Prostate gland (tissue), 2 donors: ENCODE data around the gene CRABP2. TPM values are rescaled to one million over a fixed set of nuclear protein-coding genes. Genes with fewer than 3 reads are reported as not detected.

Source experiments
- DNase-seq: peaks from one replicate; pipeline ENCODE4 v3.0.0-alpha.2; 2019; ENCODE audit warnings: low spot score
- H3K27ac ChIP-seq, 2 donors: fragments of 200-600 bp; sonication (generic); 2 replicates each; pipeline ENCODE4 v1.5.1; 2017 to 2019
- H3K27me3 ChIP-seq: fragments of 200-600 bp; sonication (generic); replicated peaks from 2 replicates; pipeline ENCODE4 v1.5.1; 2019; ENCODE audit not compliant: insufficient read depth
- H3K36me3 ChIP-seq, 2 donors: fragments of 200-600 bp; sonication (generic); 1 replicate in 1 of 2; 2 replicates in 1 of 2; pipeline versions ENCODE4 v1.5.1 to v1.8.1; 2017 to 2019
- H3K4me1 ChIP-seq: fragments of 200-600 bp; sonication (generic); replicated peaks from 2 replicates; pipeline ENCODE4 v1.5.1; 2019
- H3K4me3 ChIP-seq, 2 donors: fragments of 200-600 bp; sonication (generic); 2 replicates each; pipeline ENCODE4 v1.5.1; 2017 to 2019
- H3K9me3 ChIP-seq: fragments of 200-600 bp; sonication (generic); 2 replicates; pipeline ENCODE4 v1.5.1; 2017
- CTCF ChIP-seq, 4 experiments: fragments of 200-600 bp in 2 of 4; fragments of 450-650 bp in 2 of 4; sonication (generic) in 2 of 4; IDR thresholded peaks; 1 replicate in 3 of 4; 2 replicates in 1 of 4; pipeline ENCODE4 v1.5.1; 2016 to 2019; ENCODE audit warnings: antibody characterized with exemption in 4 of 4, mild to moderate bottlenecking in 2 of 4, moderate library complexity in 2 of 4
- POLR2A ChIP-seq: fragments of 450-650 bp; IDR thresholded peaks from one replicate; pipeline ENCODE4 v1.6.1; 2016; ENCODE audit warnings: antibody characterized with exemption, mild to moderate bottlenecking
- POLR2AphosphoS5 ChIP-seq: sonication (generic); formaldehyde crosslinking; IDR thresholded peaks from one replicate; pipeline ENCODE4 v1.6.1; 2017; ENCODE audit warnings: antibody characterized with exemption
- WGBS: methylation state at CpG from one replicate; pipeline ENCODE4 v1.1.5; 2018; 5-methylcytosine and 5-hydroxymethylcytosine counted together
- intact Hi-C: fragments of 100-400 bp; cut with DNase I; formaldehyde crosslinking; loops from one replicate; pipeline ENCODE4 v1.14.2; 2022
- total RNA-seq, 2 donors: library from RNA; depleted of rRNA; stranded (reverse); fragments of >200 nt; gene quantifications; one replicate each; pipeline ENCODE4 v1.1.0, GENCODE V29; 2016

Gene CRABP2
- total RNA-seq, 2 donors from 2014 or later = 27.3 to 30.8 TPM

- peaks cover 17% of the 10 kb centered on the region for H3K4me1 ChIP-seq
- H3K36me3 ChIP-seq = peaks cover 0 to 8% of the 10 kb centered on the region in 2 donors
- H3K9me3 ChIP-seq = no peaks in the 10 kb centered on the region
- intact Hi-C loops = no loop called here
- H3K27ac ChIP-seq = no peak overlapping the region
- WGBS = 83% methylated on average over 4 of the region's 4 CpGs
- DNase-seq = no peak
- TF ChIP-seq CTCF (IDR thresholded peaks at IDR 0.05) = no peak
- TF ChIP-seq POLR2AphosphoS5 = no peak
- no peak for TF ChIP-seq POLR2A
- H3K27me3 ChIP-seq = no peaks in the 10 kb centered on the region
- H3K4me3 ChIP-seq = no peak overlapping the region
Observed at GRCh38 chr1:156721535-156721934, 16.2 kb upstream of the CRABP2 start.

GRCh38 chr1:156721131-156721530, 15.7 kb upstream of the CRABP2 start:
- no peak for DNase-seq
- no peak for TF ChIP-seq POLR2A
- no peak for TF ChIP-seq CTCF (IDR thresholded peaks at IDR 0.05)
- no peak for TF ChIP-seq POLR2AphosphoS5
- no peak overlapping the region for H3K4me3 ChIP-seq
- no peak overlapping the region for H3K27ac ChIP-seq
- H3K9me3 ChIP-seq = no peaks in the 10 kb centered on the region
- intact Hi-C loops = no loop called here
- H3K36me3 ChIP-seq = peaks cover 0 to 8% of the 10 kb centered on the region in 2 donors
- peaks cover 13% of the 10 kb centered on the region for H3K4me1 ChIP-seq
- H3K27me3 ChIP-seq = no peaks in the 10 kb centered on the region
- 60% methylated on average over 2 of the region's 2 CpGs for WGBS

DNA sequence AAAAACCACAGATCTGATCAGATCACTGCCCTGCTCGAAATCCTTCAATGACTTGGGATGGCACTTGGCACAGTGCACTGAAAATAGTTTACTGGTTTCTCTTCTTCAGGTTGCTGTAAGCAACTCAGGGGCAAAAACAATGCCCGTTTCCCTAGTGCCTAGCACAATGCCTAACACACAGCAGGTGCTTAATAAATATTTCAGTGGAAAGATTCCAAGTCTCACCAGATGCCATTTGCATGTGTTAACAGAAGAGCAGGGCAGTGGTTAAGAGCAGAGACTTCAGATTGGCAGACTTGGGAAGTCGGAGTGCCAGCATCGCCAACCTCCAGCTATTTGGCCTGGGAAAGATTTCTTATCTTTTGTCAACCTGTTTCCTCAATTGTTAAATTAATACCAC, 12.0 kb upstream of the CRABP2 start:
- H3K27ac ChIP-seq = no peak overlapping the region
- intact Hi-C loops = no loop called here
- no peak overlapping the region for H3K4me3 ChIP-seq
- no peaks in the 10 kb centered on the region for H3K9me3 ChIP-seq
- no peaks in the 10 kb centered on the region for H3K36me3 ChIP-seq
- TF ChIP-seq POLR2AphosphoS5 = no peak
- TF ChIP-seq POLR2A = no peak
- no peak for TF ChIP-seq CTCF (IDR thresholded peaks at IDR 0.05)
- DNase-seq = no peak
- 67% methylated on average over 4 of the region's 4 CpGs for WGBS
- H3K4me1 ChIP-seq = no peaks in the 10 kb centered on the region
- no peaks in the 10 kb centered on the region for H3K27me3 ChIP-seq

- no peak for DNase-seq
- H3K9me3 ChIP-seq = no peaks in the 10 kb centered on the region
- no peaks in the 10 kb centered on the region for H3K27me3 ChIP-seq
- H3K27ac ChIP-seq = no peak overlapping the region
- TF ChIP-seq CTCF (IDR thresholded peaks at IDR 0.05) = no peak
- no peak for TF ChIP-seq POLR2AphosphoS5
- no peak for TF ChIP-seq POLR2A
- intact Hi-C loops = no loop called here
- no peaks in the 10 kb centered on the region for H3K36me3 ChIP-seq
- 92% methylated on average over 3 of the region's 3 CpGs for WGBS
- no peaks in the 10 kb centered on the region for H3K4me1 ChIP-seq
- H3K4me3 ChIP-seq = no peak overlapping the region
Observed at GRCh38 chr1:156714830-156715229, 9.4 kb upstream of the CRABP2 start.

GRCh38 chr1:156712626-156713025, 7.2 kb upstream of the CRABP2 start:
- Histone ChIP-seq H3K4me1 (peaks cover 2% of the 10 kb centered on the region), H3K4me3 (no peak overlapping the region), H3K27me3 (no peaks in the 10 kb centered on the region), H3K27ac (peak overlapping the region in 1 of 2 donors; percentile 2), H3K36me3 (no peaks in the 10 kb centered on the region), H3K9me3 (no peaks in the 10 kb centered on the region)
- intact Hi-C loops = no loop called here
- TF ChIP-seq CTCF (IDR thresholded peaks at IDR 0.05) (no peak), POLR2AphosphoS5 (no peak), POLR2A (no peak)
- no peak for DNase-seq
- WGBS = 24% methylated on average over 3 of the region's 3 CpGs
